ENCODE results near the gene ABCA8. TPM values are rescaled to one million over a fixed set of nuclear protein-coding genes. Genes with fewer than 3 reads are reported as not detected.
"Not testable (repeated sequence)": the region's sequence is repeated elsewhere in the genome, so short reads cannot be mapped to it uniquely, and the experiment has no call there.

ABCA8 gene
- total RNA-seq, 1 donor from 2014 or later: 3.9 TPM

GRCh38 chr17:68824185-68824584, 131.0 kb downstream of the ABCA8 start:
- not testable (repeated sequence) for DNase-seq

- no peak for DNase-seq
These were observed 132.4 kb downstream of the ABCA8 start for GRCh38 chr17:68822719-68823289.

- no peak for DNase-seq
These were observed 133.1 kb downstream of the ABCA8 start for GRCh38 chr17:68821860-68822696.

- DNase-seq: no peak
These were observed 134.2 kb downstream of the ABCA8 start for GRCh38 chr17:68820825-68821481.

- DNase-seq: no peak
These were observed 134.7 kb downstream of the ABCA8 start for GRCh38 chr17:68820476-68820824.

GRCh38 chr17:68819465-68819864, 135.7 kb downstream of the ABCA8 start:
- no peak for DNase-seq

Other genes with a start within 250 kb of the ABCA8 start
- 6.6 TPM for gene ABCA9, start 105.5 kb upstream of the ABCA8 start, total RNA-seq
- 3.7 TPM for gene ABCA6, start 186.5 kb upstream of the ABCA8 start, total RNA-seq

Measured in occipital lobe (tissue), 2 donors.